Posterior vena cava (tissue), 2 donors: ENCODE results near the gene CYP27B1. TPM values are rescaled to one million over a fixed set of nuclear protein-coding genes. Genes with fewer than 3 reads are reported as not detected.

Experiments used
- DNase-seq: peaks from one replicate; pipeline ENCODE4 v3.0.0-alpha.2; 2020; ENCODE audit warnings: low spot score
- intact Hi-C, 2 donors: fragments of 100-400 bp; cut with DNase I; formaldehyde crosslinking; loops; one replicate each; pipeline versions ENCODE4 v1.14.1 to v1.14.2; 2022 to 2023
- total RNA-seq, 2 donors: library from RNA; stranded (reverse); fragmentation: NEBNext Ultra II Directional; extraction: Animal tissue kit (Norgen Biotek cat#: 25700); gene quantifications; one replicate each; pipeline ENCODE4 v1.2.1, GENCODE V29; 2021
- donor health status: DM: yes; HTN: yes; CAD: no.
- donor health status: DM: yes; HTN: yes; CAD: no.

The CYP27B1 gene
- total RNA-seq, 2 donors from 2014 or later = 0.57 to 1.1 TPM

DNA sequence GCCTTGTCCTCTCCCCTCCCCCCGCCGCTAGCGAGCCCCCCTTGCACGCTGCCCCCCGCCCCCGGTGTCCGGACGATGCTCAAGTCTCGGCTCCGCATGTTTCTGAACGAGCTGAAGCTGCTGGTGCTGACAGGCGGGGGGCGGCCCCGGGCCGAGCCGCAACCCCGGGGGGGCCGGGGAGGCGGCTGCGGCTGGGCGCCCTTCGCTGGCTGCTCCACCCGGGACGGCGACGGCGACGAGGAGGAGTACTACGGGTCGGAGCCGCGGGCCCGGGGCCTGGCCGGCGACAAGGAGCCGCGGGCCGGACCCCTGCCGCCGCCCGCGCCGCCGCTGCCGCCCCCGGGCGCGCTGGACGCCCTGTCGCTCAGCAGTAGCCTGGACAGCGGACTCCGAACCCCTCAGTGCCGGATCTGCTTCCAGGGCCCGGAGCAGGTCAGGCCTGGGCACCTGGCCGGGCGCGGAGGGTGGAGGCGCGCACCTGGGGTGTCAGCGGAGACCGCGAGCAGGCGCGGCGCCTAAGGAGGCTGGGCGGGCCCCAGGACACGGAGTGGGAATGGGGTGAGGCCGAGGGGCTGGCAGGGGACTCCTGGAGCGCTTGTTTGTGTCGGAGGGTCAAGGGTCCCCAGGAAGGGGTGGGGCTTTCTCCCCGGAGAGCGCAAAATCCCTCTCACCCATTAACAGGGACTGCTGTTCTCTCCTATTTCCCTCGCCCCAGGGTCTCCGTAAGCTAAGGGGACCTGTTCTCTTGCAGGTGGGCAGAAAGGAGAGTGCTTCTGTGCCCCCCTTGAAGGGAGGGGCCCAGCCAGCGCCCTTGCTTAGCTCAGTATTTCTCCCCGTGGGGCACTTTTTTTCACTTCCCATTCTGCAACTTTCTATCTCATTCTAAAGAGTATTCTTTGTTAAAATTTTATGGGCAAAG, 11.2 kb downstream of the CYP27B1 start:
- no peak for DNase-seq
- intact Hi-C loops = no loop called here

- intact Hi-C loops = no loop called here
- DNase-seq = no peak
These were observed 11.8 kb downstream of the CYP27B1 start for GRCh38 chr12:57755194-57755453.

DNA sequence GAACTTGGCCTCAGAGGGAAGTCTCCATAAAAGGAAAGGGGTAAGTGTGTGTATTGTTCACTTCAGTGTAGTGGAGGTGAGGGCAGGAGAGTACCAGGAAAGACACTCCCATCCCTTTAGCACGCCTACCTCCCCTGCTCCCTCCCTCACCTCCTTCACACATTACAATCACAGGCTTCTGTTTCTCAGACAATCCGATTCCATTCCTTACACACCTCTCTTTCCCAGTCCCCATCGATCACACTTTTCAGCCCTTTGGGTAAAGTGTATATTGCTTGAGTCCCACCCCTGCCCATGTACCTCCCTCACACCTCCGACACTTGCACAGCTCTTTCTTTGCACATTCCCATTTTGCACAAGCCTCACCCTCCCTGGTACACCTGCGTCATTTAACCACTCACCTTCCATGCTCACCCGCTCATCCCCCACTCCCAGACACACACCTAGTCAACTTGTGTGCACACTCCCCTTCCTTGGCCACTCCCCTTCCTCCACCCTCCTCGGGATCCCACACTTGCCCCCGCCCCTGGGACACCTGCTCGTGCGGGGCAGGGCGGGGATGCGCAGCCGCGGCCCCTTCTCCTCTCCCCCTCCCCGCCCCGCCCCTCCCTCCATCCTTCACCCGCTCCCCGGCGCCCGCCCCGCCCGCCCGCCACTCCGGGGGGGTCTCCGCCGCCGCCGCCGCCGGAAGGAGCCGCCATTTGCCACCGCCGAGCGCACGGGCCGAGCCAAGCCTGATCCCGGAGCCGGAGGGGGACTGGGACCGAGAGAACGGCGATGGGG, 12.3 kb downstream of the CYP27B1 start, which contains the start of gene MARCHF9:
MARCHF9 (plus strand) TSS at position 693 of the 783 bp plus-strand sequence. CDS start 426 bp downstream, outside the sequence.
- no peak for DNase-seq
- intact Hi-C loops = loop anchor here in 1 of 2 donors (1.0 kb wide), 1 partner anchor 142 kb away; no protein-coding TSS in a partner anchor

- intact Hi-C loops = loop anchor here in 1 of 2 donors (1.0 kb wide), 1 partner anchor 142 kb away; no protein-coding TSS in a partner anchor
- DNase-seq = no peak
These were observed 13.0 kb downstream of the CYP27B1 start for GRCh38 chr12:57753756-57754337.

DNA sequence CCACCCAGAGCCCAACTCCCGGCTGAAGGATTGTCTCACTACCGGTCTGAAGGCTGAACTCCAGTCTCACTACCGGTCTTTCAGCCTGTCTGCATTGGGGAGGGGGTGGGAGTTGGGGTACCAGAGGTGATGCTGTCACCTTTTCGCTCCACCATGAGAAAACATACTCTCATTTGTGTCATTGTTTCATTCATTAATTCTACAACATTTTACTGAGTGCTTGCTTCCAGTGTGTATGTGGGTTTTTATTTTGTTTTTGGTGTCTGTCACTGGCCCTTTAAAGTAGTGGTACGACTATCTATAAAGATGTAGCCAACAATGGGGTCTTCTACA, 14.2 kb downstream of the CYP27B1 start:
- intact Hi-C loops = no loop called here
- no peak for DNase-seq

DNA sequence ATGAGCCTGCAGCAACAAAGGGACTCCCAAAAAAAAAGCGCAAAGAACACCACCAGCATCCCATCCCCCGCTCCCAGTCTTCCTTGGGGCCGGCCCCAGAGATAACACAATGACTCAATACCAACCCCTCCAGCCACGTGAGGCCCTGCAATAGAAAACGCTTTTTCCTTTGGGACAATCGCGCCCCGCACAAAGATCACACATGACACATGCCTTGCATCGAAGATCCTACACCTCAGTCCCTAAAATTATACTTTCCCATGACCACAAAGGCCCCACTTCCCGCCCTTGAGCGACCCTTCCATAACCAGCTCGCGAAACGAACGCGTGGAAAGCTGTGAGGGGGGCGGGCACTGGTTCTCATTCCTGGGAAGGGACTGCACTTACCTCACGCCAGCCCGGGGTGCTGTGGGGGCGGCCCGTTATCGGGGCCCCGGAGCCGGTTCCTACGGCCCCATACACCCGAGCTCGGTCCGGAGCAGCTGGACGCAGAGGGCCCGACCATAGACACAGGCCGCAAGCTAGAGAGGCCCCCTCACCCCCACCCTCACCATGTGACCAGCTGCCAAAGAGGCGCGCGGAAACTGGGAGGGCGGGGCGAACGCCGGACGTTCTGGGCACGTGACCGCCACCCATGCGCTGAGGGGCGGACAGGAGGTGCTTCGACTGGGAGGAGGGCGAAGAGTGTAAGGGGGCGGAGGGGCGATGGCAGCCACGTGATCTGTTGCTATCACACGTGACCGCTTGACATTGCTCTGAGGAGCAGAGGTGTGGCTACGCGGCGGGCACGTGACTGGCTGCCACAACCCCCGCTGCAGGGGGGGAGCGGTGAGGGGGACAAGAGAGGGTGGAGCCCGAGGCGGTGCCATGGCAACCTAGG, 14.8 kb downstream of the CYP27B1 start, which contains the start of gene CDK4:
CDK4 (minus strand) TSS at position 523 of the 880 bp plus-strand sequence. CDS start 593 bp downstream, outside the sequence.
- intact Hi-C loops = no loop called here
- DNase-seq = peak; percentile 100

- no peak for DNase-seq
- intact Hi-C loops = no loop called here
These were observed 15.5 kb downstream of the CYP27B1 start for GRCh38 chr12:57751432-57751787.

DNA sequence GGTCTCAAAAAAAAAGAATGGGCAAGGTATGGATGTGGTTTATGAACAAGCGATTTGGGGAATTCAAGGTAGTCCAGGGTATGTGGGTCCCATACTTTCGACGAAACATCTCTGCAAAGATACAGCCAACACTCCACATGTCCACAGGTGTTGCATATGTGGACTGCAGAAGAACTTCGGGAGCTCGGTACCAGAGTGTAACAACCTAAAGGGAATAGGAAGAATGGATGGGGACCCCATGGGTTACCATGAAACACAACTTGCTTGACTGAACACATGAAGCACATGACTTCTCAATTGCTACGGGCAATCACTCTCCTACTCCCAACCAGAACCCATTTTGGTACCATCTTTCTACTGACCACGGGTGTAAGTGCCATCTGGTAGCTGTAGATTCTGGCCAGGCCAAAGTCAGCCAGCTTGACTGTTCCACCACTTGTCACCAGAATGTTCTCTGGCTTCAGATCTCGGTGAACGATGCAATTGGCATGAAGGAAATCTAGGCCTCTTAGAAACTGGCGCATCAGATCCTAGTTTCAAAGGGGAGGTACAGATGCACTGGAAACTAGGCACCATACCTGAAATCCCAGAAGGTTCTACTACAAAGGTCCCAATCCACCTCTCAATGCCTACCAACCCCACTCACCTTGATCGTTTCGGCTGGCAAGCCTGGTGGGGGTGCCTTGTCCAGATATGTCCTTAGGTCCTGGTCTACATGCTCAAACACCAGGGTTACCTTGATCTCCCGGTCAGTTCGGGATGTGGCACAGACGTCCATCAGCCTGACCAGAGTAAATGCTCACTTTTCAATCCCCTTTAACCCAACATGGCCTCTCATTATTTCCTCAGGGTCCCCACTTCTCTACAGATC, 16.1 kb downstream of the CYP27B1 start:
- intact Hi-C loops = no loop called here
- DNase-seq = no peak

DNA sequence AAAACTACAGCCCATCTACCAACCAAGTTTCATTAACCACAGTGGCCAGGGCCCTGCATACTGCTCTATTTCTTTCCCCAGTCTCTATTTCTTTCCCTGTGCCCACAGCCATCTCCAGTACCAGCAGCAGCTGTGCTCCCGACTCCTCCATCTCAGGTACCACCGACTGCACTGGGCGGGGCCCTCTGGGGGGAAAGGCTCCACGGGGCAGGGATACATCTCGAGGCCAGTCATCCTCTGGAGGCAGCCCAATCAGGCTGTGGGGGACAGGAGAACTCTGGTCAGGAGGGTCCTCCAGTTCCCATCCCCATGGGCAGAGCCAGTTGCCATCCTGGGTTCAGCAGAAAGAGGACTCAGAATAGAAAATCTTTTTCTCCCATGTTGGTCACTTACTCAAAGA, 17.8 kb downstream of the CYP27B1 start:
- no peak for DNase-seq

GRCh38 chr12:57746025-57746424, 20.9 kb downstream of the CYP27B1 start:
- intact Hi-C loops = no loop called here
- no peak for DNase-seq

More for the DNA sequence above, 17.8 kb downstream of the CYP27B1 start:
- intact Hi-C loops = no loop called here

- peak; percentile 40 for DNase-seq
- intact Hi-C loops = no loop called here
These were observed 21.4 kb downstream of the CYP27B1 start for GRCh38 chr12:57745485-57745881.

DNA sequence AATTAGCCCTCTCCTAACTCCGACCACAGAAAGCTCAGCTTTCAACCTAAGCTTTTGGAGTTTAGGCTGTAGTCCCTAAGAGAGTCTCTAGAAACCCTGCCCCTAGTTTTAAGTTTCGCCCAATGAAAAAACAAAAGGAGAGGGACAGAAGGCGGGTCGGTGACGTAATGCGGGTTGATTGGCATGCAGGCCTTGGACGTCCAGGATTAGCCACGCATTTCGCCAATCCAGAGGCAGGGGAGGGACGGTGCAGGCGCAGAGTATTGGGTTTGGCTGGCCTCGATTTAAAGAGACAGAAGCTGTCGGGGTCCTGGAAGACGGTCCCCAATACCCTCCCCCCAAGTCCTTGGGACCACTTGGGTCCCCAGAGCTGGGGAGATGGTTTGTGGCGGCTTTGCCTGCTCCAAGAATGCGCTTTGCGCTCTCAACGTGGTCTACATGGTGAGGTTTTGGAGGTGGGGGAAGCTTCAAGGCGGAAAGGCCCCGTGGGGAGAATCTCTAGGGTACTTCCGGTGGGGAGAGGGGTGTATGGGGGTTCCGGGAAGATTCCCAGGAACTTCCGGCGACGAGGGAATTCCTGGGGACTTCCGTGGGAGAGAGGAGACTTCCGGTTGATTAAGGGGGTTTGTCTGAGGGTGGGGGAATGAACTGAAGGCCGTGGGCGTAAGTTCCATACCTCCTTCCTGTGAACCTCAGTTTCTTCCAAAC, 21.9 kb downstream of the CYP27B1 start, which contains the start of gene TSPAN31:
TSPAN31 (plus strand) TSS at position 263 of the 708 bp plus-strand sequence; CDS start at position 379, 116 bp downstream.
- DNase-seq = peak; percentile 99
- intact Hi-C loops = no loop called here

DNA sequence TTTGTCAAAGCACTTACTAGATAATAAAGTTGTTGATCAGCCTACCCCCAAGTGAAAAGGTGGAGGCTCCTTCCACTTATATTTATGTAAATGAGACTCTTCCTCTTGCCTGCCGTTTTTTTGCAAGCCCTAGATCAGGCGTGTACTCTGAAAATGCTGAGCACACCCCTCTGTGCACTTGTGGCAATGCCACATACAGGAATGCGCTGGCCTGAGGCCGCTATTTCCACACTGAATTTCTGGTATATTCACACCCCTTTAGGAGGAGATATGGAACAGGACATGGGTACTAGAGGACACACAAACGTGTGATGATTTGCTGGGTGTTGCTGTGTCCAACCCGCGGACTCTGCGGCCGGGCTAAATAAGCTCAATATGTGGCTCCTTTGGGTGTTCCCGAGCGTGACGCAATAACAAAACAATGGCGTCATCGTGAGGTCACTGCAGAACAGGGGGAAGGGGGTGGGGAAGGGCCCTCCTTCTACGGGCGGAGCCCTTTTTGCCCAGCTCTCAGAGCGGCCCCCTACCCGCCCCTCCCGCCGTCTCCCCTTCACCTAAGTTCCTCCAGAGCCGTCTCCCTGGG, 22.6 kb downstream of the CYP27B1 start:
- intact Hi-C loops = no loop called here

GRCh38 chr12:57743769-57744168, 23.1 kb downstream of the CYP27B1 start:
- intact Hi-C loops = no loop called here
- DNase-seq = no peak

More for the DNA sequence above, 22.6 kb downstream of the CYP27B1 start:
- DNase-seq = peak; percentile 95

DNA sequence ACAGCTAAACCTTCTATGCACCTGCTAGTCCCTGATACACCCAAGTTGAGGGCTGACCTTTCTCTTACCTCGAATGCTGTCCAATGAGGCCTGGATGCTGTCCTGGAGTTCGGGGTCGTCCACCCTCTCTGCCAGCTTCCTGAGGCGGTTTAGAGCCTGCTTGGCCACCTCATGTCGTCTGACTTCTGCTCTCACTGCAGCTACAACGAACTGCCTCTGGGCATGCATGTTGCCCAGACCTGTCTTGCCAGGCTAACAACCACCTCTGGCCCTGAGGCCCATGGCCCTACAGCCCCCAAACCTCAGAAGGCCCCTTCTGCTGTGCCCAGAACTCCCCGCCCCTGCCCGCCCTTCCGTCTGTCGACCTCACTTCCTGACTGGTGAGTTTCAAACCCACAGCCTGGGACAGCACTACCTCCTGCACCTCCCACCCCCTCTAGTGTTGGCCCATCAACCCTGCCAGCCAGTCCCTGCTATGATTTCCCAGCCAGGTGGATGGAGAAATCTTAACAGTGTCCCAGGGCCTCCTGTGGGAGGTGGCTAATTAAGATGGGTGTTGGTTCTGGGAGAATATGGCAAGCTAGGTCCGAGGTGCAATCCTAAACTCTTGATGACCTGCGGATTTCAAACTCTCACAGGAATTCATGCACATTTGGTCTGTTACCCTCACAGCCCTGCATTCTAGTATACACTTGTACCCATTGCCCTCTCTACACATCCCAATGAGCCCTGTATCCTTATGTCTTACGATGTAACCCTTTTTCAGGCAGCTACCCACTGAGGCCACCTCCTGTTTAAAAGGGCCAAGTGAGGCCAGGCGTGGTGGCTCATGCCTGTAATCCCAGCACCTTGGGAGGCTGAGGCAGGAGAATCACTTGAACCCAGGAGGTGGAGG, 24.8 kb downstream of the CYP27B1 start:
- intact Hi-C loops = no loop called here
- DNase-seq = peak; percentile 84

GRCh38 chr12:57741413-57741789, 25.5 kb downstream of the CYP27B1 start:
- peak; percentile 56 for DNase-seq
- intact Hi-C loops = no loop called here
